CD4-positive, alpha-beta T cell treated with Interleukin-6 for 4 hours (primary cell): ENCODE measurements around the gene BRD9.
"Not testable (repeated sequence)": the region's sequence is repeated elsewhere in the genome, so short reads cannot be mapped to it uniquely, and the experiment has no call there.

Source experiments
- DNase-seq: peaks from one replicate; pipeline ENCODE4 v3.0.0-alpha.2; 2020; ENCODE audit warnings: mixed read lengths

The BRD9 gene

DNA sequence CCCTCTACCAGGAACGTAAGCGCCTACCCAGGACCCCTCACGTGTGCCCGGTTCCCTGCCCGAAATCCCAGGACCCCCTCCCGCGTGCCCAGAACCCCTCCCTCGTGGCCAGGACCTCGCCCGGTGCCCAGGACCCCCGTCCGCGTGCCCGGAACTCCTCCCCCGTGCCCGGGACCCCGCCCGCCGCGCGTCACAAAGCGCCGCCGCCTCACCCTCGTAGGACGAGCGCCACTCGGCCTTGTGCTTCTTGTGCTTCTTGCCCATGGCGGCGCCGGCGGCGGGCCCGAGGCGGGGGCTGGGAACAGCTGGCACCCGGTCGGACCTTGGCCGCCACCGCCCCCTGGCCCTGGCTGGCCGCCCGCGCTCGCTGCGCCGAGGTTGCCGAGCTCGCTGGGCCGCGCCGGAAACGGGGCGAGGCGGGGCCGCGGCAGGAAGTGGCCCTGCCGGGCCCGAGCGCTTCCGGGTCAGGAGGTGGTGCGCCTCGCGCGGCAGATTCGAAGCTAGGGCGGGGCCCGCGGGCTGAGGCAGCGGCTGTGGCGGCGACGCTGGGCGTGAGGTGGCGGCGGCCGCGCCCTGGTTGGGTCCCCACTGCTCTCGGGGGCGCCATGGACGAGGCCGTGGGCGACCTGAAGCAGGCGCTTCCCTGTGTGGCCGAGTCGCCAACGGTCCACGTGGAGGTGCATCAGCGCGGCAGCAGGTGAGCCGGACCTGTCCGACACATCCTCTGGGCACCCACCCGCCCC lies at the start of gene BRD9, which contains the start of gene TRIP13:
Gene BRD9 (minus strand): TSS at position 408 of the 743 bp plus-strand sequence. CDS start 144 bp downstream, at position 264.
Gene TRIP13 (plus strand): TSS at position 491 of the 743 bp plus-strand sequence. CDS start 115 bp downstream, at position 606.
- peak; percentile 85 for DNase-seq

DNA sequence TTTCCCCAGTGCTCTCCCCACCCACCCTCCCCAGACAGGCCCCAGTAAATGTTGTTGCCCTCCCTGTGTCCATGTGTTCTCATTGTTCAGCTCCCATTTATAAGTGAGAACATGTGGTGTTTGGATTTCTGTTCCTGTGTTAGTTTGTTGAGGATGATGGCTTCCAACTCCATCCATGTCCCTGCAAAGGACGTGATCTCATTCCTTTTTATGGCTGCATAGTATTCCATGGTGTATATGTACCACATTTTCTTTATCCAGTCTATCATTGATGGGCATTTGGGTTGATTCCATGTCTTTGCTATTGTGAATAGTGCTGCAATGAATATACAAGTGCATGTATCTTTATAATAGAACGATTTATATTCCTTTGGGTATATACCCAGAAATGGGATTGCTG lies 48.1 kb upstream of the BRD9 start:
- not testable (repeated sequence) for DNase-seq

DNA sequence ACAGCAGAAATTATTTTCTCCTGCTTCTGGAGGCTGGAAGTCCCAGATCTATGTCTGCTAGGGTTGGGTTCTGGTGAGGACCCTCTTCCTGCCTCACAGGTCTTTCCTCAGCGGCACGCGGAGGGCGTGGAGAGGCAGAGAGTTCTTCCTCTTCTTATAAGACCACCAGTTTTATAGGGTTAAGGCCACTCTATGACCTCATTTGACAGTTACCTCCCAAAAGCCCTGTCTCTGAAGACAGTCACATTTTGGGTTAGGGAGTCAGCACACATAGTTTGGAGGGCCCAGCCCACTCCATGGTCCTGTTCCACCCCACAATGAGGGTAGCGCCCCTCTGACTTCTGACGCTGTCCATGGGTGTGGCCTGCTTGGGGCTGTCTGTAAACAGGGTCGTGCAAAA lies 46.8 kb upstream of the BRD9 start:
- no peak for DNase-seq

DNA sequence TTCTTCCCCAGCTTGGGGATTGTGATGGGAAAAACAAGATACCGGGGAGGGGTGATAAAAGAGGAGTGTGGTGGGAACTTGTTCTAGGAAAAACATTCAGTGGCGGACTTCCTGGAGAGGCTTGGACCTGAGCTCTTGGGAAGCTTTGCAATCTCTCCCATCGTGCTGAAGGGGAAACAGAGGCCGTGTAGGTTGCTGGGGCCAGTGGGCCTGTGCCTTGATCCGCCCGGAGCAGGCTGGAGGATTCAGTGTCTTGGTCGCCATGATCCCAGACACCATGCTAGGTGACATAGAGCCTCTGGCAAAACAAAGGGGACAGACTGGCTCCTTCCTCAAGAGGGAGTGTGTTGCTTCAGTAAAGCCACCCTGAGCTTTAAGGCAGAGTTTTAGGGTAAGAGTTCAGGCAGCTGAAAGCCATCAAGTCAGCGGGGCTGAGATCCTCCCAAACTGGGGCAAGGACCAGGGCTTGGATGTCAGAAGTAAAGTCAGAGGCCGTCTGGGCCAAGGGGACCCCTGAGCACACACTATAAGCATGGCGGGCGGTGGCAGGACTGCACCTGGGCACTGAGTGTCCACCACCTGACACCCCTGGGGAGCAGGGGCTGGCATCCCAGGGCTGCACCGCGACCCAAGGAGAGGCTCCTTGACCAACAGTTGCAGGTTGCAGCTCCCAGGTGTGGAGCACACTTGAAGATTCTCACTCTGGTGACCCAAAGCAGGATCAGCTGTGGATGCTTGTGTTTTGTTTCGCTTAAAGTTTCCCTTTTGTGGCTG lies 44.7 kb upstream of the BRD9 start:
- no peak for DNase-seq

DNA sequence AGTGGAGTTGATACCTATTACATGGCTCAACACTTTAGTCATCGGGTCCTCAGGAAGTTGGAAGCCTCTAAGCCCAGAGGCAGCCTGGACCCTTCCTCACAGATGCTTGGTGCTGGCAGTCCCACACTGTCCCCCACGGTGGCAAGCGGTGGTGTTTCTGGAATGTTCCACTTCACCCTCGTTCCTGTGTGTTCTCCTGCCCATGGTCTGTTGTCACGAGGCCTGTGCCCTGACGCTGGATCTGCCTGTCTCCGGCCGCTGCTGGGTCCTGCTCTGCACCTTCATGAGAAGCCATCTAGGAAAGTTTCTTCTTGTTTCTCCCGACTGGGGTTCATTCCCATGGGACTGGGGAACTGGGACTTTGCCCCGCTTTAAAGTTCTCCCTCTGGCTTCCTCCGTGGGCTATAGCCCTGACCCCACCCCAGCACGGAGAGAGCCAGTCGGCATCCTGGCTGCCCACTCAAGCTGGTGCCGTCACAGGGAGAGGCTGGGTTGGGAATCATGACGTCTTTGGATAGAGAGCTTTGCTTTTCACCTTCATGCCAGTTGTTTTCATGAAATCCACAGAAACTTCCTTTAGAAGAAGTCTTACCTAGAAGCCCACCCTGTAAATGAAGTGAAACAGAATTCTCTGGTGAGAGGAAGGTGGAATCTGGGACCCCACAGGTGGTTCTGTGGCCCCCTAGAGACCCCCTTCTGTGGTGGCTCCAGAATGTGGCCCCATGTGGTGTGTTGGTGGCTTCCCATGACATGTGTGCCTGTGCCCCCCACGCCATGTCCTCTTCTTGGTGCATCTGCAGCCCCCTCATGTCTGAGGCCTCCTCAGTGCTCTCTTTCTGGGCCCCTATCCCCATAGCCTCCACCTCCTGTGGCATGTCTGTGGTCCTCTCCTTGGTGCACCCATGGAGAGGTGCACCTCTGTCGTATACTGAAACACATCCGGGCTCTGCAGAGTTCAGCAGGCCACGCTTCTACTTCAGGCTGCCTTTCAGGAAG lies 43.8 kb upstream of the BRD9 start:
- no peak for DNase-seq

DNA sequence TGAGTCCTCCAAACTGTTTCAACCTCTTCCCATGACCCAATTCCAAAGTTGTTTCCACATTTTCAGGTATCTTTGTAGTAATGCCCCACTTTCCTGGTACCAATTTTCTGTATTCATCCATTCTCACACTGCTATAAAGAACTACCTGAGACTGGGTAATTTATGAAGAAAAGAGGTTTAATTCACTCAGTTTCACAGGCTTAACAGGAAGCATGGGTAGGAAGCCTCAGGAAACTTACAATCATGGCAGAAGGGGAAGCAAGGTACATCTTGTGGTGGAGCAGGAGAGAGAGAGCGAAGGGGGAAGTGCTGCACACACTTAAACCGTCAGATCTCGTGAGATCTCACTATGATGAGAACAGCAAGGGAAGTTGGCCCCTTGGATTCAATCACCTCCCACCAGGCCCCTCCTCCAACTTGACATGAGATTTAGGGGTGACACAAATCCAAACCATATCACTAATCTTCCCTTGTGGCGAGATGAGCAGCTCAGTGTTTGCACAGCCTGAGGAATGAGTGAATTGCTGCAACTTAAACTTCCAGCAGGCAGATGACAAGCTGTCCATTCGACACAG lies 43.0 kb upstream of the BRD9 start:
- DNase-seq, result no peak

DNA sequence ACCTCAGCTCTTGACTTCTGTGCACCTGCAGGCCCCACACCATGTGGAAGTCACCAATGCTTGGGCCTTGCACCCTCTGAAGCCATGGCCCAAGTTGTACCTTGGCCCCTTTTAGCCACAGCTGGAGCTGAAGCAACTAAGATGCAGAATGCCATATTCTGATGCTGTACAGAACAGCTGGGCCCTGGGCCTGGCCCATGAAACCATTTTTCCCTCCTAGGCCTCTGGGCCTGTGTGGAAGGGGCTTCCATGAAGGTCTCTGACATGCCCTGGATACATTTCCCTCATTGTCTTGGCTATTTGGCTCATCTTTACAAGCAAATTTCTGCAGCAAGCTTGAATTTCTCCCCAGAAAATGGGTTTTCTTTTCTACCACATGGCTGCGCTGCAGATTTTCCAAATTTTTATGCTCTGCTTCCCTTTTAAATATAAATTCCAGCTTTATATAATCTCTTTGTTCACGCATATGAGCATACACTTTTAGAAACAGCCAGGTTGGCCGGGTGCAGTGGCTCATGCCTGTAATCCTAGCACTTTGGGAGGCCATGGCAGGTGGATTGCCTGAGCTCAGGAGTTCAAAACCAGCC lies 41.9 kb upstream of the BRD9 start:
- not testable (repeated sequence) for DNase-seq

DNA sequence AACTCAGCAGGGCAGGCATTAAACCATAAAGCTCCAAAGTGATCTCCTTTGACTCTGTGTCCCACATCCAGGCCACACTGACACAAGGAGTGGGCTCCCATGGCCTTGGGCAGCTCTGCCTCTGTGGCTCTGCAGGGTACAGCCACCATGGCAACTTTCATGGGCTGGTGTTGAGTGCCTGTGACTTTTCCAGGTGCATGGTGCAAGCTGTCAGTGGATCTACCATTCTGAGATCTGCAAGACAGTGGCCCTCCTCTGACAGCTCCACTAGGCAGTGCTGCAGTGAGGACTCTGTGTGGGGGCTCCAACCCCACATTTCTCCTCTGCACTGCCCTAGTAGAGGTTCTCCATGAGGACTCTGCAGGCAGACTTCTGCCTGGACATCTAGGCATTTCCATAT lies 41.4 kb upstream of the BRD9 start:
- DNase-seq, result not testable (repeated sequence)

DNA sequence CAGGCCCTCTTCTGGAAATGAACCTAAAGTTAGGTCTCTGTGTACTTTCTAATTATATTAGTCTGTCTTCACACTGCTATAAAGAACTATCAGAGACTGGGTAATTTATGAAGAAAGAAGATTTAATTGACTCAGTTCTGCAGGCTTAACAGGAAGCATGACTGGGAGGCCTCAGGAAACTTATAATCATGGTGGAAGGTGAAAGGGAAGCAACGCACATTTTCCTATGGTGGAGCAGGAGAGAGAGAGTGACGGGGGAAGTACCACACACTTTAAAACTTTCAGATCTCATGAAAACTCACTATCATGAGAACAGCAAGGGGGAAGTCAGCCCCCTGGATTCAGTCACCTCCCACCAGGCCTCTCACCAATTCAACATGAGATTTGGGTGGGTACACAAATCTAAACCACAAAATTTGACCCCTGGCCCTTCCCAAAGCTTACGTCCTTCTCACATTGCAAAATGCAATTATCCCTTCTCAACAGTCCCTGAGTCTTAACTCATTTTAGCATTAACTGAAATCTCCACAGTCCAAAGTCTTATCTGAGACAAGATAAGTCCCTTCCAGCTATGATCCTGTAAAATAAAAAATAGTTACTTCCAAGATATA lies 40.8 kb upstream of the BRD9 start:
- DNase-seq, result no peak

DNA sequence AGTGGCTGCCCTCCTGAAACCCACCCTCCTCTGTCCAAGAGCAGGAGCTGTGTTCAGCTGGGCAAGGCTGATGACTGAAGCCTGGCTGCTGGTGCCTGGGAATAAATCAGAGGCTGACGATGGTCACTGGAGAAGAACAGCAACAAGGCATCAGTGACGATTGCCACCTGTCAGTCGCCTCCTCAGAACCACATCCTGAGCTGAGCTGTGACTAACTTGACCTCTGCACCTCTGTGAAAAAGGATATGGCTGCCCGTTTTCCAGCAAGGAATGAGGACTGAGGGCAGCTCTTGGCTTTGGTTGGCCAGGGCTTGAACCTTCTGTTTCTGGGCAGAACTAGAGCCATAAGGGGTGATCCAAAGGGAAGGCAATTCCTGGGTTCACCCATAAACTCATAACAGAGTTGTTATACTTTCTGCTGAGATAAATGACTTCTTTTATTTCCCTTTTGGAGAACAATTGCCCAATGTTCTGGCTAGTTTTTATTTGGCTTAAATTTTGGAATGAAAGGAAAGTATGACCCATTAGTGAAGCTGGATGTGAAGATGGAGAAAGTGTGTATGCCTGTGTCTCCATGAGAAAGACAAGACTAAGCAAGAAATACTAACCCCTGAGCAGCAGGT lies 40.1 kb upstream of the BRD9 start:
- no peak for DNase-seq

DNA sequence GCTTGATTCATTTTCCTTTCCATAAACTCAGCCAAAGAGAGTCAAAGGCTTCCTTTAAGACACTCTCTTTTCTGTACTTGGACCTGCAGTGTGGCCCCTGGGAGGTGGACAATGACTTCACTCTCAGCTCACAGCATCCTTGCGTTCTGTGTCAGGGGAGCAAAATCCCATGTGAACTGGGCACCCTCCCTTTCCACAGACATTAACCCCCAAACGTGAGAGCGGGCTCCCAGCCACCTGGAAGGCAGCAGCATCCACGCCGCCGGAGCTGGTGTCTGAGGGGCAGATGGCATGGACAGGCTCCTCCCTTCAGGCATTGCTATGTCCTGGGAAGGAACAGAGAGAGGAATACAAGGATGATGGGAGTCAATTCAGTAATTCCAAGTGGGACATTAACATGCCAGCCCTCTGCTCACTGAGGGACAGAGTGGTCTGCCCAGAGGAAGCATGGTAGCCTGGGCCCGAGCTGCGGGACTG lies 39.6 kb upstream of the BRD9 start:
- DNase-seq, result no peak

DNA sequence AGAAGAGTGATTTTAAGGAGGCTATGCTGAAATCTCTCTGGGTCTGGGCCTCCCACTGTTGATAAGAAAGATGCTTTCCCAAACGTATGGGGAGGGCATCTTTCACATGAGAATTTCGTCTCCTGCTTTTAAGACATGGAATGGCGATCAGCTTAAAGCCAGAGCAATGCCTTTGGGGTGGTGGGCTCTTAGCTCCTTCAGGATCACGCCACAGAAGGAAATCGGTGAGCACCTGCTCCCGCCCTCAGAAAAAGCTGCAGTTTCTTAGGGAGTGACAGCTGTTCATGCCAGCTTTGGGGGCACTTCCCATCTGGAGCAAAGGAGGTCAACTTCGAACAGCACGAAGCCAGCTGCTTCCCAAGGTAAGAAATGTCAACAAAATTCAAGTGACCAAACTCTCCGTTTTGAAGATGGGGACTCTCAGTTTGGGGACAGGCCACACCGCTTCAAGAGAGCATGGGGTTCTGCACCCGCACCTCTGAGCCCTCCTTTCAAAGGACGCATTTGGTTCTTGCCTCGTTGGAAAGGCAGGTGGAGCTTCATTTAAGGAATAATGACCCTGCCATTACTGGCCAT lies 39.1 kb upstream of the BRD9 start:
- DNase-seq, result no peak

DNA sequence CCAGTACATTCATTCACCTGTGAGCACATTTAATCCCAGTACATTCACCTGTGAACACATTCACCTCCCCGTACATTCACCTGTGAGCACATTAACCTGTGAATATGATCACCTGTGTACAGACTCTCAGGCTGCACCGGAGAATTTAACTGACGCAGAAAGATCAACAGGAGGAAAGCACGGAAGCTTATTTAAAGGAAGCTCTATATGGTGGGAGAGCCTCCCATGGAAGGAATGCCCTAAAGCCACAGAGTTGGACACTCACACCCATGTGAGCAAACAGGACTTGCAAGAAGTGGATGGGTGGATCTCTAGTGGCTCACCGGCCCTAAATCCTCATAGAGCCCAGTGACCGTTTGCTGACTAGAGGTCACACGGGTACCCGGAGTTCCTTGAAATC lies 38.3 kb upstream of the BRD9 start:
- DNase-seq, result no peak

DNA sequence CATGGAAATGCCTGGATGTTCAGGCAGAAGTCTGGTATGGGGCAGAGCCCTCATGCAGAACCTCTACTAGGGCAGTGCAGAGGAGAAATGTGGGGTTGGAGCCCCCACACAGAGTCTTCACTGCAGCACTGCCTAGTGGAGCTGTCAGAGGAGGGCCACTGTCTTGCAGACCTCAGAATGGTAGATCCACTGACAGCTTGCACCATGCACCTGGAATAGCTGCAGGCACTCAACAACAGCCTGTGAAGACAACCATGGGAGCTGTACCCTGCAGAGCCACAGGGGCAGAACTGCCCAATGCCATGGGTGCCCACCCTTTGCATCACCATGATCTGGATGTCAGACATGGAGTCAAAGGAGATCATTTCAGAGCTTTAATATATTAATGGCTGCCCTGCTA lies 37.0 kb upstream of the BRD9 start:
- no peak for DNase-seq

DNA sequence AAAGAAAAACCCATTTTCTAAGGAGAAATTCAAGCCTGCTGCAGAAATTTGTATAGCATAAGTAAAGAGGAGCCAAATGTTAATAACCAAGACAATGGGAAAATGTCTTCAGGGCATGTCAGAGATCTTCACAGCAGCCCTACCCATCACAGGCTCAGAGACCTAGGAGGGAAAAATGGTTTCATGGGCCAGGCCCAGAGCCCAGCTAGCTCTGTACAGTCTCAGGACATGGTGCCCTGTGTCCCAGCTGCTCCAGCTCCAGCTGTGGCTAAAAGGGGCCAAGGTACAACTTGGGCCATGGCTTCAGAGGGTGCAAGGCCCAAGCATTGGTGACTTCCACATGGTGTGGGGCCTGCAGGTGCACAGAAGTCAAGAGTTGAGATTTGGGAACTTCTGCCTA lies 36.6 kb upstream of the BRD9 start:
- DNase-seq, result not testable (repeated sequence)

DNA sequence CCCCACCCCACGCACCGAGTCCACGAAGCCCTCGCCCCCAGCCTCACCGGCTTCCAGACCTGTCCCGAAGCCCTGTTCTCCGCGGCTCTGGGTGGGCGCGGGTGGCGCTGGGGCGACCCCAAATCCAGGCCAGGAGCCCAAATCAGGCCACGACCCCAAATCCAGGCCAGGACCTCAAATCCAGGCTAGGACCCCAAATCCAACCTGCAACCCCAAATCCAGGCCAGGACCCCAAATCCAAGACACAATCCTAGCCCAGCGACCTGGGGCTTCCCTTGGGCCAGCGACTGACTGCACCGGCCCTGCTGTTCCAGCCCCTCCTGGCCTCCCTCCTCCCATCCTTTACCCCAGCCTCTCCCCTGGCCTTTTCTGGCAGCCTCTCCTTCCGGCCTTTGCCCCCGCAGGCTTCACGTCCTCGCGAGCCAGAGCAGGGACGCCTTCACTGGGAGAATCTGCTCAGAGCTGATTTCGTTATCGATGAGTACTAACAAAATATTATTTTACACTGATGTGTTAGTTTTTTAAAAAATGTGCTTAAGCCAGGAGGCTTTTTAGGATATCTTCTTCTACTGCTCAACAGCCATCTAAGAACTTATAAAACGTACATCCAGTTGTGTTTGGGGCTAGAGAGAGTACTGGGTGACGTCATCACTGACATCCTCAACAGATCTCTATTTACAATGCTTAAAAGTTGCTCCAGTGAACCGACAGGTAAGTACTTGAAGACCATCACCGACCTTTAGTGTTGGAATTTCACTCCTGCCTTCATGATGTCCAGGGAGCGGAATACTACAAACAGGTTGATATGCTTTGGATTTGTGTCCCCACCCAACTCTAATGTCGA lies 34.8 kb upstream of the BRD9 start:
- no peak for DNase-seq

DNA sequence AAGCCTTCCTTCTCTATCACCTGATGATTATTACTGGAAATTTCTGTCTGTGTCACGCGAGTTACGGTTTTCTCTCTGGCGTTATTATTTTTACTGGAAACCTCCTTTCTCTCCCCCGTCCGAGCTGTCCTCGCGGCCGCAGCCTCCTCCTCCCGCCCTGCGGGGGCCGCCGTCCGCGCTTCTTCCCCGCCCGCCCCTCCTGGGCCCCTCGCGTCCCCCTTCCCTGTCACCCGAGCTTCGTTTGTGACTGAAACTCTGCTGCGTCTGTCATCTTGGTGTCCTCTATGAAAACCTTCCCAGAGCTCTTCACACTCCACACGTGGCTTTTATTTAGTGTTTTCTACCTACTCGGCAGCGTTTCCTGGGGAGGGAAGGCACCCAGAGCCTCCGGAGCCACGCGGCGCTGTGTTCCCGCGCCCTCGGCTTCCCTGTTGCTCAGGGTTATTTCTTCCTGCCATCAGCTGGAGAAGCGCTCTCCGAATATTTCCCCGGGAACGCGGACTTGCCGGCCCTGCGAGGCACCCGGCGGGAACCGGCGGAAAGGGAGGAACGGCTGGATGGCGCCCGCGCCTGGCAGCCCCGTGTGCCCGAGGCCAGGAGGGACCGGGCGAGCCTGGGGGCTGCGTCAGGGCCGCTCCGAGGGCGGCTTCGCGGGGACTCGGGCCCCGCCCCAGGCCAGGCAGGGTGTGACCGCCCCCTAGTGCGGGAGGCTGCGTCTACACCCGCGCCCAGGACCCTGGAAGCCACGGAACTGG lies 34.0 kb upstream of the BRD9 start:
- DNase-seq, result peak; percentile 15

DNA sequence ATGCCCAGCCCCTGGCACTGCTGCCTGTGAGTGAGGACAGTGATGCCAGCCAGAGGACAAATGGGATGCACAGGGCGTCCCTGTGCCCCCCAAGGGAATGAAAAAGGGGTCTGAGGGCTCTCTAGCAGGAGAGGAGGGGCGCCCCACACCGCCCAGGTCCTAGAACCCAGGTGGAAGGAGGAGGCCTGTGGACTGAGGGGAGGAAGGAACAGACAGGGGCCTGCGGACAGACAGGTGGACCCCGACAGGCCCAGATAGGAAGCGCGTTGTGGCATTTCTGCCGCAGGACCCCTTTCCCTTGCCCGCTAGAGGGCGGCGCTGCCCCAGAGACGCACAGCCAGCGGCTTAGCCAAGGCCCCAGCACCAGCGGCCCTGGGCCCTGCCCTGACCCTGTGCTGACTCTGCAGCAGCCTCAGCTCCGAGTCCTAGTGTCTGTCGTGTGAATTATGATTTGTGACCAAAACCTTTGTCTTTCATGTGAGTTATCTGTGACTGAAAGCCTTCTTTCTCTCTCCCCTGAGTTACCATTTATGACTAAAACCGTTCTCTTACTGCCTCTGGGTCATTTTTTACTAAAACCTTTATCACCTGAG lies 30.8 kb upstream of the BRD9 start:
- DNase-seq, result peak; percentile 79
